ENCODE data around the gene VAV2. TPM values are rescaled to one million over a fixed set of nuclear protein-coding genes. Genes with fewer than 3 reads are reported as not detected.
A peak's percentile ranks its signal among the peaks of the same experiment; 100 is the strongest.

Gene VAV2
- total RNA-seq, 1 donor from 2014 or later, result 6.0 TPM

GRCh38 chr9:133979921-133980863 lies 11.9 kb downstream of the VAV2 start:
- DNase-seq, result no peak

- DNase-seq, result peak; percentile 44
Observed at GRCh38 chr9:133979273-133979920, 12.7 kb downstream of the VAV2 start.

- DNase-seq, result no peak
Observed at GRCh38 chr9:133978899-133979272, 13.2 kb downstream of the VAV2 start.

GRCh38 chr9:133978226-133978898 lies 13.8 kb downstream of the VAV2 start:
- no peak for DNase-seq

- DNase-seq, result no peak
Observed at GRCh38 chr9:133977421-133978201, 14.5 kb downstream of the VAV2 start.

- no peak for DNase-seq
Observed at GRCh38 chr9:133976887-133977286, 15.2 kb downstream of the VAV2 start.

- DNase-seq, result no peak
Observed at GRCh38 chr9:133976191-133976861, 15.8 kb downstream of the VAV2 start.

- no peak for DNase-seq
Observed at GRCh38 chr9:133975511-133975910, 16.6 kb downstream of the VAV2 start.

- DNase-seq, result no peak
Observed at GRCh38 chr9:133974631-133975341, 17.3 kb downstream of the VAV2 start.

- no peak for DNase-seq
Observed at GRCh38 chr9:133973791-133974630, 18.1 kb downstream of the VAV2 start.

- DNase-seq, result no peak
Observed at GRCh38 chr9:133973111-133973790, 18.9 kb downstream of the VAV2 start.

GRCh38 chr9:133971981-133972941 lies 19.9 kb downstream of the VAV2 start:
- DNase-seq, result no peak

GRCh38 chr9:133971121-133971951 lies 20.8 kb downstream of the VAV2 start:
- no peak for DNase-seq

GRCh38 chr9:133970581-133971058 lies 21.5 kb downstream of the VAV2 start:
- no peak for DNase-seq

- DNase-seq, result no peak
Observed at GRCh38 chr9:133969681-133970580, 22.2 kb downstream of the VAV2 start.

All from skin of body (tissue), 2 donors.